Upper lobe of left lung (tissue), 6 donors: ENCODE data around the gene MEF2C. TPM values are rescaled to one million over a fixed set of nuclear protein-coding genes. Genes with fewer than 3 reads are reported as not detected.
A peak's percentile ranks its signal among the peaks of the same experiment; 100 is the strongest.

Experiments
- ATAC-seq, 2 donors: fragments of 200-7000 bp; cut with Tn5 transposase; one replicate each; pipeline ENCODE4 v1.9.1; 2022; ENCODE audit warnings: mild to moderate bottlenecking in 2 of 2, moderate library complexity in 2 of 2; ENCODE audit not compliant: low FRiP score in 2 of 2
- DNase-seq, 2 donors: peaks; one replicate each; pipeline ENCODE4 v3.0.0-alpha.2; 2019 to 2020
- H3K27ac ChIP-seq, 4 donors: fragments of 200-600 bp; sonication (generic); one replicate each; pipeline ENCODE4 v1.5.1; 2016 to 2019
- H3K27me3 ChIP-seq, 4 donors: fragments of 200-600 bp; sonication (generic); one replicate each; pipeline ENCODE4 v1.5.1; 2017 to 2019
- H3K36me3 ChIP-seq, 4 donors: fragments of 200-600 bp; sonication (generic); one replicate each; pipeline ENCODE4 v1.5.1; 2016 to 2019
- H3K4me1 ChIP-seq, 4 donors: fragments of 200-600 bp; sonication (generic); one replicate each; pipeline ENCODE4 v1.5.1; 2018 to 2019
- H3K4me3 ChIP-seq, 4 donors: fragments of 200-600 bp; sonication (generic); one replicate each; pipeline ENCODE4 v1.5.1; 2017 to 2019; ENCODE audit warnings: mild to moderate bottlenecking in 2 of 4, moderate library complexity in 1 of 4
- H3K9me3 ChIP-seq, 4 donors: fragments of 200-600 bp; sonication (generic); one replicate each; pipeline ENCODE4 v1.5.1; 2018 to 2019
- EP300 ChIP-seq, 4 donors: sonication (generic); formaldehyde crosslinking; IDR thresholded peaks; one replicate each; pipeline ENCODE4 v1.5.1; 2017; ENCODE audit warnings: antibody characterized with exemption in 4 of 4, control low read depth in 2 of 4
- POLR2A ChIP-seq, 4 donors: fragments of 450-650 bp; IDR thresholded peaks; one replicate each; pipeline ENCODE4 v1.5.1; 2016 to 2017; ENCODE audit warnings: antibody characterized with exemption in 4 of 4, mild to moderate bottlenecking in 2 of 4
- POLR2AphosphoS5 ChIP-seq, 2 donors: sonication (generic); formaldehyde crosslinking; IDR thresholded peaks; one replicate each; pipeline ENCODE4 v1.5.1; 2017; ENCODE audit warnings: antibody characterized with exemption in 2 of 2
- WGBS, 2 donors: methylation state at CpG; one replicate each; pipeline ENCODE4 v1.1.5; 2017 to 2018; 5-methylcytosine and 5-hydroxymethylcytosine counted together
- total RNA-seq, 6 donors: library from RNA; depleted of rRNA in 4 of 6; stranded (reverse); fragments of >200 nt in 4 of 6; gene quantifications; one replicate each; pipeline versions ENCODE4 v1.1.0 to v1.2.1, GENCODE V29; 2016 to 2021
- TF ChIP-seq, protein P1 (sequence below), 6 experiments: fragments of 450-650 bp in 4 of 6; fragments of 200-600 bp in 2 of 6; sonication (generic) in 2 of 6; IDR thresholded peaks; one replicate each; pipeline ENCODE4 v1.5.1; 2016 to 2019; ENCODE audit warnings: antibody characterized with exemption in 6 of 6
- donor health status: DM: no; HTN: no; CAD: no; lungs with moderate emphysema.
- donor health status: DM: no; HTN: yes; CAD: no; lungs with severe emphysema.

Gene MEF2C
- total RNA-seq, 6 donors from 2014 or later: 20.5 to 46.2 (median 35.8) TPM

GRCh38 chr5:88734191-88734640 is 148.8 kb downstream of the MEF2C start:
- peak overlapping the region in 1 of 4 donors; percentile 22 for H3K4me3 ChIP-seq
- TF ChIP-seq, protein P1, sequence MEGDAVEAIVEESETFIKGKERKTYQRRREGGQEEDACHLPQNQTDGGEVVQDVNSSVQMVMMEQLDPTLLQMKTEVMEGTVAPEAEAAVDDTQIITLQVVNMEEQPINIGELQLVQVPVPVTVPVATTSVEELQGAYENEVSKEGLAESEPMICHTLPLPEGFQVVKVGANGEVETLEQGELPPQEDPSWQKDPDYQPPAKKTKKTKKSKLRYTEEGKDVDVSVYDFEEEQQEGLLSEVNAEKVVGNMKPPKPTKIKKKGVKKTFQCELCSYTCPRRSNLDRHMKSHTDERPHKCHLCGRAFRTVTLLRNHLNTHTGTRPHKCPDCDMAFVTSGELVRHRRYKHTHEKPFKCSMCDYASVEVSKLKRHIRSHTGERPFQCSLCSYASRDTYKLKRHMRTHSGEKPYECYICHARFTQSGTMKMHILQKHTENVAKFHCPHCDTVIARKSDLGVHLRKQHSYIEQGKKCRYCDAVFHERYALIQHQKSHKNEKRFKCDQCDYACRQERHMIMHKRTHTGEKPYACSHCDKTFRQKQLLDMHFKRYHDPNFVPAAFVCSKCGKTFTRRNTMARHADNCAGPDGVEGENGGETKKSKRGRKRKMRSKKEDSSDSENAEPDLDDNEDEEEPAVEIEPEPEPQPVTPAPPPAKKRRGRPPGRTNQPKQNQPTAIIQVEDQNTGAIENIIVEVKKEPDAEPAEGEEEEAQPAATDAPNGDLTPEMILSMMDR (IDR thresholded peaks at IDR 0.05): no peak
- no peak for TF ChIP-seq POLR2AphosphoS5 (IDR thresholded peaks at IDR 0.05)
- TF ChIP-seq EP300 (IDR thresholded peaks at IDR 0.05): no peak
- TF ChIP-seq POLR2A (IDR thresholded peaks at IDR 0.05): no peak
- DNase-seq: no peak
- peaks cover 0 to 20% (median 6%) of the 10 kb centered on the region in 4 donors for H3K4me1 ChIP-seq
- H3K36me3 ChIP-seq: peaks cover 0 to under 1% (median 0%) of the 10 kb centered on the region in 4 donors
- H3K9me3 ChIP-seq: no peaks in the 10 kb centered on the region
- H3K27ac ChIP-seq: peak overlapping the region in 3 of 4 donors; percentile 10 to 65 (median 54)
- H3K27me3 ChIP-seq: no peaks in the 10 kb centered on the region
- 27 to 43% methylated on average over 6 of the region's 6 CpGs for WGBS, 2 donors
- no peak for ATAC-seq

- peaks cover 0 to 14% (median 2%) of the 10 kb centered on the region in 4 donors for H3K36me3 ChIP-seq
- peak overlapping the region; percentile 9 to 65 (median 44) for H3K27ac ChIP-seq
- no peak for TF ChIP-seq EP300 (IDR thresholded peaks at IDR 0.05)
- TF ChIP-seq POLR2AphosphoS5 (IDR thresholded peaks at IDR 0.05): no peak
- TF ChIP-seq POLR2A (IDR thresholded peaks at IDR 0.05): no peak
- TF ChIP-seq, protein P1 (IDR thresholded peaks at IDR 0.05): no peak
- H3K9me3 ChIP-seq: no peaks in the 10 kb centered on the region
- no peaks in the 10 kb centered on the region for H3K27me3 ChIP-seq
- no peak for ATAC-seq
- WGBS, 2 donors: 89 to 98% methylated on average over 2 of the region's 2 CpGs
- H3K4me3 ChIP-seq: no peak overlapping the region
- no peak for DNase-seq
- peaks cover 0 to 20% (median 6%) of the 10 kb centered on the region in 4 donors for H3K4me1 ChIP-seq
Measured at GRCh38 chr5:88732862-88733261, 150.1 kb downstream of the MEF2C start.

DNA sequence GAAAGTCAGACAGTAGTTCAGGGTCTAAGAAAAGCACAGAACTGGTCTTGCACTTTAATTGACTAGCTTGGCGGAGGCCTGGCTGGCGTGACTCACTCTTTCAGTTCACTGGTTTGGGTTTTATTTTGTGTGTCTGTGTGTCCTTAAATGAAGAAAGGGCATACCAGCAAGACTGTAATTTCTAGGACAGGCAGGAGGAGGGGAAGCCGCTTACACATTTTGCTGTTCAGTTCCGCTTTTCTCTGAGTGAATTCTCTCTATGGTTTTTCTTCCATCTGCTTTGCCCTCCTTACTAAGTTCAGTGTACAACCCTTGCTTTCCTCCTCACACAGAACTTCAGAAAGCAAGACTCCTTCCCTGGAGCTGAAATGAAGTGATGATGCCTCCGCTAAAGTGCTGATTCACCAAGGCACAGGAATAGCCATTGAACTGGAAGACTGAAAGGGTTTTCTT is 150.8 kb downstream of the MEF2C start:
- 66 to 73% methylated on average over 5 of the region's 5 CpGs for WGBS, 2 donors
- Histone ChIP-seq H3K36me3 (peaks cover 0 to 17% (median 2%) of the 10 kb centered on the region in 4 donors), H3K27ac (peak overlapping the region; percentile 9 to 65 (median 44)), H3K4me1 (peaks cover 0 to 20% (median 6%) of the 10 kb centered on the region in 4 donors), H3K27me3 (no peaks in the 10 kb centered on the region), H3K4me3 (no peak overlapping the region), H3K9me3 (no peaks in the 10 kb centered on the region)
- TF ChIP-seq POLR2A (IDR thresholded peaks at IDR 0.05): no peak
- TF ChIP-seq, protein P1 (IDR thresholded peaks at IDR 0.05): peak in 1 of 6 experiments; percentile 8
- ATAC-seq (peak in 1 of 2 donors; percentile 66), DNase-seq (peak in 1 of 2 donors; percentile 53)

GRCh38 chr5:88729829-88730182 is 153.2 kb downstream of the MEF2C start:
- no peaks in the 10 kb centered on the region for H3K27me3 ChIP-seq
- peaks cover 0 to 18% (median 6%) of the 10 kb centered on the region in 4 donors for H3K4me1 ChIP-seq
- peaks cover 0 to 37% (median 8%) of the 10 kb centered on the region in 4 donors for H3K36me3 ChIP-seq
- WGBS, 2 donors: 3 to 6% methylated on average over 1 of the region's 1 CpG
- DNase-seq (no peak), ATAC-seq (no peak)
- no peak overlapping the region for H3K4me3 ChIP-seq
- H3K27ac ChIP-seq: peak overlapping the region in 1 of 4 donors; percentile 31
- no peaks in the 10 kb centered on the region for H3K9me3 ChIP-seq
- TF ChIP-seq POLR2A (IDR thresholded peaks at IDR 0.05): no peak
- TF ChIP-seq, protein P1 (IDR thresholded peaks at IDR 0.05): no peak
- no peak for TF ChIP-seq POLR2AphosphoS5 (IDR thresholded peaks at IDR 0.05)
- TF ChIP-seq EP300 (IDR thresholded peaks at IDR 0.05): no peak
